BJ (cell line): Measurements from ENCODE around the gene WIZ. TPM values are rescaled to one million over a fixed set of nuclear protein-coding genes. Genes with fewer than 3 reads are reported as not detected.

ENCODE experiments used
- CTCF ChIA-PET: fragments of 350-600 bp; formaldehyde crosslinking; extraction: SDS; loops from one replicate; lab custom pipeline; 2021; ENCODE audit warnings: antibody characterized with exemption, inconsistent platforms; lab: Yijun Ruan, JAX
- POLR2A ChIA-PET: fragments of 300-600 bp; sonication (Branson Sonifier 250); formaldehyde crosslinking; extraction: SDS; loops from one replicate; lab custom pipeline; 2021; ENCODE audit warnings: antibody characterized with exemption; lab: Charles Lee
- DNase-seq: peaks from one replicate; pipeline ENCODE4 v3.0.0-alpha.2; 2011; ENCODE audit warnings: low read depth
- H3K27me3 ChIP-seq: 2 replicates; pipeline ENCODE4 v1.6.0; 2011; ENCODE audit warnings: low read length; ENCODE audit not compliant: control insufficient read depth, insufficient read depth
- H3K36me3 ChIP-seq: 2 replicates; pipeline ENCODE4 v1.5.1; 2011; ENCODE audit warnings: low read length; ENCODE audit not compliant: control insufficient read depth, insufficient read depth
- H3K4me3 ChIP-seq: 2 replicates; pipeline ENCODE4 v1.5.1; 2011; ENCODE audit warnings: low read depth, mild to moderate bottlenecking, control low read depth, low read length
- polyA plus RNA-seq: library from polyadenylated mRNA; depleted of rRNA; stranded (reverse); fragments of >200 nt; gene quantifications from 2 replicates; pipeline ENCODE4 v1.2.3, GENCODE V29; 2011
- TF ChIP-seq, protein P1 (sequence below): IDR thresholded peaks from 2 replicates; pipeline ENCODE4 v1.5.1; 2011; ENCODE audit warnings: low read depth, mild to moderate bottlenecking, control low read depth, inconsistent platforms, low read length, moderate library complexity; ENCODE audit not compliant: insufficient read depth

The WIZ gene
- polyA plus RNA-seq, 1 experiment: 10.9 TPM

DNA sequence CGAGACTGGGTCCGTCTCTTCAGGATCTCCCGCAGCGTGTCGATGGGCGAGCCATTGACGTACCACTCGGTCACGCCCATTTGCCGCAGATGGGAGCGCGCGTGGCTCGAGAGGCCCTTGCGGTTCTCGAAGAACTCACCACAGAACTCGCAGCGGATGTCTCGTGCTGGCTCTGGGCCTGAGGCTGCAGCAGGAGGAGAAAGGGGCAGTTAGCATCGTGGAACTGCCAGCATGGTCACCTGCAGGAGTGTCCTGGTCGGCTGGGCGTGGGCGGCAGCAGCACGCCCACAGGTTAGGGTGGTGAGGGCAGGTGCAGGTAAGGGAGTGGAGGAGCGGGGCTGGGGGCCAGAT lies 22.4 kb downstream of the WIZ start:
- DNase-seq: no peak
- CTCF ChIA-PET: no interaction called here
- Histone ChIP-seq H3K27me3 (no peaks in the 10 kb centered on the region), H3K36me3 (peaks cover 50% of the 10 kb centered on the region), H3K4me3 (no peak overlapping the region)
- POLR2A ChIA-PET: no interaction called here
- TF ChIP-seq, protein P1, sequence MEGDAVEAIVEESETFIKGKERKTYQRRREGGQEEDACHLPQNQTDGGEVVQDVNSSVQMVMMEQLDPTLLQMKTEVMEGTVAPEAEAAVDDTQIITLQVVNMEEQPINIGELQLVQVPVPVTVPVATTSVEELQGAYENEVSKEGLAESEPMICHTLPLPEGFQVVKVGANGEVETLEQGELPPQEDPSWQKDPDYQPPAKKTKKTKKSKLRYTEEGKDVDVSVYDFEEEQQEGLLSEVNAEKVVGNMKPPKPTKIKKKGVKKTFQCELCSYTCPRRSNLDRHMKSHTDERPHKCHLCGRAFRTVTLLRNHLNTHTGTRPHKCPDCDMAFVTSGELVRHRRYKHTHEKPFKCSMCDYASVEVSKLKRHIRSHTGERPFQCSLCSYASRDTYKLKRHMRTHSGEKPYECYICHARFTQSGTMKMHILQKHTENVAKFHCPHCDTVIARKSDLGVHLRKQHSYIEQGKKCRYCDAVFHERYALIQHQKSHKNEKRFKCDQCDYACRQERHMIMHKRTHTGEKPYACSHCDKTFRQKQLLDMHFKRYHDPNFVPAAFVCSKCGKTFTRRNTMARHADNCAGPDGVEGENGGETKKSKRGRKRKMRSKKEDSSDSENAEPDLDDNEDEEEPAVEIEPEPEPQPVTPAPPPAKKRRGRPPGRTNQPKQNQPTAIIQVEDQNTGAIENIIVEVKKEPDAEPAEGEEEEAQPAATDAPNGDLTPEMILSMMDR: no peak

DNA sequence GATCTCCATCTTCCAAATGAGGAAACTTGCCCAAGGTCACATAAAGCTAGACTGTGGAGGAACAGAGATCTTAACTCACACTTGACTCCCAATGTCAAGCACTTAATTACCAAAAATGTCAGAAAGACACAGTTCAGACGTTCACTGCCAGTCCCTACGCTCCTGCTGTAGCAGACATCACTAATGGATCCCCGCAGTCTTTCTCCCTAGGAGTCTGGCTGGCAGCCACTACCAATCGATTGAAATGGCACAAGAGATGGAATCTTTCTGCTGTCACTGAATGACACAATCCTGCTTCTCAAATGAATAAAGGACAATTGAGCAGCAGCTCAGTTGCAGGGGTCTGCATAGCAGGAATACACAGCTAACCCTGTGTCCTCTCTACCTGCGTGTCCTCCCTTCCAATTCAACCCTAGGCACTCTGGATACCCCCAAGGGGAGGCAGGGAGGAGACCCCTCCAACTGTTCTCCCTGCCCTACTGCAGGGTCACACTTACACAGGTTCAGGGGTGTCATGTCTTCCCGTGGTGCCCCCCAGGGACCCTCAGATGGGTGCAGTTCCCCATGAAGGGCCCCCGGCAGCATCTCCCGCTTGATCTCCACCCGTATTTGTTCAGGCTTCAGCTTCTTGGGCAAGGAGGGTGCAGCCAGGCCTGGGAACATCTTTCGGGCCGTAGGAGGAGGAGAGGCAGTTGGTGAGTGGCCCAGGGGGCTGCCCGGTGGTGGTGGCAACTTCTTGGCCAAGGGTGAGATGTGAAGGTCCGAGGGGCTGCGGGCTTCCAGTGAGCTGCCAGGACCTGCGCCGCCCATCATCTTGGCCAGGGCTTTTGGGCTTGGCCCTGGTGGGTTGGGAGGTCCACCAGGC lies 23.0 kb downstream of the WIZ start:
- H3K36me3 ChIP-seq: peaks cover 52% of the 10 kb centered on the region
- DNase-seq: no peak
- ChIA-PET POLR2A (no interaction called here), CTCF (no interaction called here)
- TF ChIP-seq, protein P1: no peak
- no peak overlapping the region for H3K4me3 ChIP-seq
- no peaks in the 10 kb centered on the region for H3K27me3 ChIP-seq

GRCh38 chr19:15425321-15425950 lies 24.3 kb downstream of the WIZ start:
- Histone ChIP-seq H3K36me3 (peaks cover 56% of the 10 kb centered on the region), H3K27me3 (no peaks in the 10 kb centered on the region), H3K4me3 (no peak overlapping the region)
- ChIA-PET CTCF (no interaction called here), POLR2A (no interaction called here)
- no peak for DNase-seq
- TF ChIP-seq, protein P1: no peak

GRCh38 chr19:15424692-15425272 lies 25.0 kb downstream of the WIZ start:
- peaks cover 56% of the 10 kb centered on the region for H3K36me3 ChIP-seq
- ChIA-PET POLR2A (no interaction called here), CTCF (no interaction called here)
- H3K27me3 ChIP-seq: no peaks in the 10 kb centered on the region
- no peak overlapping the region for H3K4me3 ChIP-seq
- no peak for DNase-seq
- TF ChIP-seq, protein P1: no peak

GRCh38 chr19:15424121-15424520 lies 25.6 kb downstream of the WIZ start:
- TF ChIP-seq, protein P1: no peak
- CTCF ChIA-PET: no interaction called here
- no peak for DNase-seq
- no peak overlapping the region for H3K4me3 ChIP-seq
- H3K27me3 ChIP-seq: no peaks in the 10 kb centered on the region
- peaks cover 52% of the 10 kb centered on the region for H3K36me3 ChIP-seq
- POLR2A ChIA-PET: no interaction called here
